GM18873 (cell line): ENCODE data around the gene OR13C9.
"Not testable (repeated sequence)": the region's sequence is repeated elsewhere in the genome, so short reads cannot be mapped to it uniquely, and the experiment has no call there.

Experiments
- ATAC-seq: cut with Tn5 transposase; IDR thresholded peaks from one replicate; pipeline ENCODE4 v1.9.1; 2021; ENCODE audit warnings: mild to moderate bottlenecking, moderate library complexity, moderate number of reproducible peaks; ENCODE audit not compliant: unreplicated experiment, low FRiP score

OR13C9 gene

GRCh38 chr9:104618104-104618503, at the start of gene OR13C9:
TSS of gene OR13C9 (minus strand) at chr9:104618204. CDS start at chr9:104618204, 0 bp downstream.
- ATAC-seq: no peak

- no peak for ATAC-seq
Observed at GRCh38 chr9:104658496-104659195, 40.6 kb upstream of the OR13C9 start.

GRCh38 chr9:104635456-104635855, 17.5 kb upstream of the OR13C9 start:
- no peak for ATAC-seq

- no peak for ATAC-seq
Observed at GRCh38 chr9:104633976-104634520, 16.0 kb upstream of the OR13C9 start.

- ATAC-seq: not testable (repeated sequence)
Observed at GRCh38 chr9:104625964-104626363, 8.0 kb upstream of the OR13C9 start.

- ATAC-seq: no peak
Observed at GRCh38 chr9:104617418-104617817, 586 bp downstream of the OR13C9 start.

- no peak for ATAC-seq
Observed at GRCh38 chr9:104611213-104611612, 6.8 kb downstream of the OR13C9 start.

GRCh38 chr9:104608336-104608735, 9.7 kb downstream of the OR13C9 start:
- no peak for ATAC-seq

- no peak for ATAC-seq
Observed at GRCh38 chr9:104606152-104606551, 11.9 kb downstream of the OR13C9 start.

- not testable (repeated sequence) for ATAC-seq
Observed at GRCh38 chr9:104605527-104605926, 12.5 kb downstream of the OR13C9 start, which contains the start of gene OR13C2. TSS of gene OR13C2 (minus strand) at chr9:104605627. CDS start at chr9:104605627, 0 bp downstream.

- ATAC-seq: no peak
Observed at GRCh38 chr9:104604801-104605200, 13.2 kb downstream of the OR13C9 start.

- not testable (repeated sequence) for ATAC-seq
Observed at GRCh38 chr9:104599313-104599712, 18.7 kb downstream of the OR13C9 start, which contains the start of gene OR13C5. TSS of gene OR13C5 (minus strand) at chr9:104599413. CDS start at chr9:104599413, 0 bp downstream.

- not testable (repeated sequence) for ATAC-seq
Observed at GRCh38 chr9:104598749-104599148, 19.3 kb downstream of the OR13C9 start.

- no peak for ATAC-seq
Observed at GRCh38 chr9:104589626-104590025, 28.4 kb downstream of the OR13C9 start.

- no peak for ATAC-seq
Observed at GRCh38 chr9:104586496-104587180, 31.4 kb downstream of the OR13C9 start.

GRCh38 chr9:104580562-104580961, 37.4 kb downstream of the OR13C9 start:
- ATAC-seq: no peak

GRCh38 chr9:104577263-104577662, 40.7 kb downstream of the OR13C9 start:
- no peak for ATAC-seq

- ATAC-seq: no peak
Observed at GRCh38 chr9:104575456-104575855, 42.5 kb downstream of the OR13C9 start.

GRCh38 chr9:104572612-104573011, 45.4 kb downstream of the OR13C9 start:
- no peak for ATAC-seq

GRCh38 chr9:104568868-104569267, 49.1 kb downstream of the OR13C9 start, which contains the start of gene OR13C8:
TSS of gene OR13C8 (plus strand) at chr9:104569168. CDS start at chr9:104569168, 0 bp downstream.
- no peak for ATAC-seq
